Ovary (tissue), 1 donor: ENCODE results near the gene TLN1.

ENCODE experiments used
- EP300 ChIP-seq: sonication (generic); formaldehyde crosslinking; IDR thresholded peaks from one replicate; pipeline ENCODE4 v1.6.1; 2017; ENCODE audit warnings: antibody characterized with exemption
- POLR2A ChIP-seq: fragments of 450-650 bp; IDR thresholded peaks from one replicate; pipeline ENCODE4 v1.6.1; 2017; ENCODE audit warnings: antibody characterized with exemption, mild to moderate bottlenecking, moderate library complexity

DNA sequence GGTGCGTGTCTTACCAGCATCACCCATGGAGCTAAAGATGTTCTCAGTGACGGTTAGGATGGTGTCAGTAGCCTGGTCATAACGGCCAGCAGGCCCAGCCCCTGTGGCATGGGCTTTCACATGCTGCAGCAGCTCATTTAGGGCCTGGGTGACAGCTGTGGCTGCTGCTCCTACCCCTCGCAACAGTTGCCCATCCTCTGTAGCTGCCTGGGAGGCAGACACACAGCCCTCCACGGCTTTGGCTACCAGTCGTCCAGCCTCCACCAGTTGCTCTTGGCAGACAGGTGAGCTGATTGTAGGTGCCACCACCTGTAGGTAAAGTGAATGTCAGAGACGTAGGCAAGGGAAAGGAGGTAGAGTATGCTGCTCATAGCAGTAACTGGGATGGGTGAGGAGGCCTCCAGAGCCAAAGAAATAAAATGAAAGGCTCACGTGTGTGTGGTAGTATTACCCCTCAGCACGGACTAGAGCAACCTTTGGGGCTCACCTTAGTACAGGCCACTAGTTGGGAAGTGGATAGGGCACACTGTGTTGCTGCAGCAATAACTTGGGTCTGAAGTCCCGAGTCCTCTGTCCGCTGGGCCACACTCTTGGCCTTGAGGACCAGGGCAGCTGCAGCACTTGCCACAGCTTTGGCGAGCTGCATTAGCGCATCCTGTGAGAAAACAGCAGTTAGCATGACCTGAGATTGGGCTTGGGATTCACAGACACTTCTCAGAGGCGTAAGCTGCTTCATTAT is 14.7 kb downstream of the TLN1 start:
- TF ChIP-seq EP300 (no peak), POLR2A (no peak)
